ENCODE data around the gene TOLLIP.
A peak's percentile ranks its signal among the peaks of the same experiment; 100 is the strongest.
"Not testable (repeated sequence)": the region's sequence is repeated elsewhere in the genome, so short reads cannot be mapped to it uniquely, and the experiment has no call there.

TOLLIP gene

DNA sequence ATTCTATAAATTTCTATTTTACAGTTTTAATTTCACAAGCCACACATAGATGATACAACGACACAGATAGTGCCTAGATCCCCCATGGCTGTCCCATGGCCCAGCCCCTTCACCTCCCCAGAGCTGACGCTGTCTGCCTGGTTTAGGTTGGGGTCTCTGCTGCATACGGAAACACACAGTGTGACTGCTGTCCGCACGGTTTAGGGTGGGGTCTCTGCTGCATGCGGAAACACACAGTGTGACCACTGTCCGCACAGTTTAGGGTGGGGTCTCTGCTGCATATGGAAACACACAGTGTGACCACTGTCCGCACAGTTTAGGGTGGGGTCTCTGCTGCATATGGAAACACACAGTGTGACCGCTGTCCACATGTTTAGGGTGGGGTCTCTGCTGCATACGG lies 31.8 kb upstream of the TOLLIP start:
- H3K9ac ChIP-seq (ENCODE audit: low read depth, low read length); H3K27me3 ChIP-seq (ENCODE audit: control insufficient read depth, insufficient read depth, low read length): not testable (repeated sequence)

DNA sequence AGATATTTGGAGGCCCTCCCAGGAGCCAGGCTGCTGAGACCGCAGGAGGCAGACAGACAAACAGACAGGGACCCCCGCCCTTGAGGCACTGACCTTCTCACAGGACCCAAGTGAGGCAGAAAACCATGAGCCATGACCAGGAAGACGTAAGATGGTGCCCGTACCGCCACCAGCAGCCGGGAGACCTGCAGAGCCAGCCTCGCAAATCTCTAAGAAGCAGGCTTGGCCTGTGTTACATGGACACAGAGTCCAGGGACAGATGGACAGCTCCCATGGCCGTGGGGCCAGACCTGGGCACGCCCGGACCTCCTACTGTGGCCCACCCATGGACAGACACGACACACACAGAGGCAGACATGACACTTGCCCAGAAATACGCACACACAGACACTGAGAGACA lies 30.7 kb upstream of the TOLLIP start:
- no peak overlapping the region for H3K9ac ChIP-seq (ENCODE audit: low read depth, low read length)
- peaks cover 18% of the 10 kb centered on the region for H3K27me3 ChIP-seq (ENCODE audit: control insufficient read depth, insufficient read depth, low read length)
- no peaks in the 10 kb centered on the region for H3K36me3 ChIP-seq (ENCODE audit: control insufficient read depth, insufficient read depth, low read length)
- no peaks in the 10 kb centered on the region for H3K9me3 ChIP-seq (ENCODE audit: control insufficient read depth, insufficient read depth, low read length)
- no peaks in the 10 kb centered on the region for H3K4me1 ChIP-seq (ENCODE audit: control insufficient read depth, insufficient read depth, low read length)
- H3K4me3 ChIP-seq (ENCODE audit: low read depth, low read length), result no peak overlapping the region

More for the DNA sequence above, 31.8 kb upstream of the TOLLIP start:
- H3K4me3 ChIP-seq (ENCODE audit: low read depth, low read length); H3K4me1 ChIP-seq (ENCODE audit: control insufficient read depth, insufficient read depth, low read length); H3K9me3 ChIP-seq (ENCODE audit: control insufficient read depth, insufficient read depth, low read length); H3K36me3 ChIP-seq (ENCODE audit: control insufficient read depth, insufficient read depth, low read length): not testable (repeated sequence)

GRCh38 chr11:1339066-1339675 lies 29.7 kb upstream of the TOLLIP start:
- H3K4me3 ChIP-seq (ENCODE audit: low read depth, low read length), result no peak overlapping the region
- no peaks in the 10 kb centered on the region for H3K36me3 ChIP-seq (ENCODE audit: control insufficient read depth, insufficient read depth, low read length)
- no peaks in the 10 kb centered on the region for H3K9me3 ChIP-seq (ENCODE audit: control insufficient read depth, insufficient read depth, low read length)

GRCh38 chr11:1338201-1339065 lies 29.0 kb upstream of the TOLLIP start:
- no peaks in the 10 kb centered on the region for H3K36me3 ChIP-seq (ENCODE audit: control insufficient read depth, insufficient read depth, low read length)
- H3K27me3 ChIP-seq (ENCODE audit: control insufficient read depth, insufficient read depth, low read length), result peaks cover 21% of the 10 kb centered on the region
- no peak overlapping the region for H3K9ac ChIP-seq (ENCODE audit: low read depth, low read length)
- no peaks in the 10 kb centered on the region for H3K4me1 ChIP-seq (ENCODE audit: control insufficient read depth, insufficient read depth, low read length)
- H3K4me3 ChIP-seq (ENCODE audit: low read depth, low read length), result no peak overlapping the region
- no peaks in the 10 kb centered on the region for H3K9me3 ChIP-seq (ENCODE audit: control insufficient read depth, insufficient read depth, low read length)

More at GRCh38 chr11:1339066-1339675, 29.7 kb upstream of the TOLLIP start:
- Histone ChIP-seq H3K27me3 (ENCODE audit: control insufficient read depth, insufficient read depth, low read length) (peaks cover 21% of the 10 kb centered on the region), H3K9ac (ENCODE audit: low read depth, low read length) (no peak overlapping the region), H3K4me1 (ENCODE audit: control insufficient read depth, insufficient read depth, low read length) (no peaks in the 10 kb centered on the region)

GRCh38 chr11:1337647-1338007 lies 28.2 kb upstream of the TOLLIP start:
- H3K9me3 ChIP-seq (ENCODE audit: control insufficient read depth, insufficient read depth, low read length), result no peaks in the 10 kb centered on the region
- H3K4me1 ChIP-seq (ENCODE audit: control insufficient read depth, insufficient read depth, low read length), result no peaks in the 10 kb centered on the region
- peak overlapping the region; percentile 39 for H3K4me3 ChIP-seq (ENCODE audit: low read depth, low read length)
- no peaks in the 10 kb centered on the region for H3K36me3 ChIP-seq (ENCODE audit: control insufficient read depth, insufficient read depth, low read length)
- H3K9ac ChIP-seq (ENCODE audit: low read depth, low read length), result no peak overlapping the region
- peaks cover 21% of the 10 kb centered on the region for H3K27me3 ChIP-seq (ENCODE audit: control insufficient read depth, insufficient read depth, low read length)

DNA sequence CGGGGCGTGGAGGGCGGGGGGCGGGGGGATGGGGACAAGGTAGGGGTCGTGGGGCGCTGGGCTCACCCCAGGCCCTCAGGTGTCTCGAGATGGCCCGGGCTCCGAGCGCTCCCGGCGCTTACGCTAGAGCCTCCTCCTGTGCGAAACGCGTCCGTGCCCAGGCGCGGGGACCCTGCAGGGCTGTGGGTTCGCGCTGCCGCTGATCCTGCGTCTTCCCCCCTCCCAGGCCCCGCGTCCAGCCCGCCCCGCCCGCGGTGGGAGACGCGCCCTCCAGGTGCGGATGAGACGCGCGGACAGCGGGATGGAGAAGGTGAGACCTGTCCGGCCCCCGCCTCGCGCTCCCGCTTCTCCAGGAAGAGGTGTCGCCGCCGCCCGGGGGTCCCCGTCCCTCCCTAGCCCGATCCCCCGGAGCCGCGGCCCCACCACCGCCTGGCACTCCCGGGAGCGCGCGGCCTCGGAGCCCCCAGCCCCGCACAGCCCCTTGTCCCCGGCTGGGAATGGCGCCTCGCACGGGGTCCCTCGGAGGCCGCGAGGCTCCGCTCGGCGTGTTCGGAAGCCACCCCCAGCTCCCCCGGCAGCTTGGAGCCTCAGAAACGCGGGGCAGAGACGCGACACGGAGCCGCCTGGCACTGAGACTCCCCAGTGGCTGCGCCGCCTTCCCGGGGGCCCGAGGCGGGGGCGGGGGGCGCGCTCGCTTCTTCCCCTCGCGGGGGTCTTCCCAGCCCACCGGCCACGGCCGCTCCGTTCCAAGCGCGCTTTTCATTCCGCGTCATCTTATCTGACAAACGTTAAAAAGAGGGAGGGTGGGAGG lies 27.6 kb upstream of the TOLLIP start:
- Histone ChIP-seq H3K27me3 (ENCODE audit: control insufficient read depth, insufficient read depth, low read length) (peaks cover 21% of the 10 kb centered on the region), H3K4me1 (ENCODE audit: control insufficient read depth, insufficient read depth, low read length) (no peaks in the 10 kb centered on the region), H3K4me3 (ENCODE audit: low read depth, low read length) (peak overlapping the region; percentile 39), H3K9me3 (ENCODE audit: control insufficient read depth, insufficient read depth, low read length) (no peaks in the 10 kb centered on the region), H3K36me3 (ENCODE audit: control insufficient read depth, insufficient read depth, low read length) (no peaks in the 10 kb centered on the region), H3K9ac (ENCODE audit: low read depth, low read length) (no peak overlapping the region)

DNA sequence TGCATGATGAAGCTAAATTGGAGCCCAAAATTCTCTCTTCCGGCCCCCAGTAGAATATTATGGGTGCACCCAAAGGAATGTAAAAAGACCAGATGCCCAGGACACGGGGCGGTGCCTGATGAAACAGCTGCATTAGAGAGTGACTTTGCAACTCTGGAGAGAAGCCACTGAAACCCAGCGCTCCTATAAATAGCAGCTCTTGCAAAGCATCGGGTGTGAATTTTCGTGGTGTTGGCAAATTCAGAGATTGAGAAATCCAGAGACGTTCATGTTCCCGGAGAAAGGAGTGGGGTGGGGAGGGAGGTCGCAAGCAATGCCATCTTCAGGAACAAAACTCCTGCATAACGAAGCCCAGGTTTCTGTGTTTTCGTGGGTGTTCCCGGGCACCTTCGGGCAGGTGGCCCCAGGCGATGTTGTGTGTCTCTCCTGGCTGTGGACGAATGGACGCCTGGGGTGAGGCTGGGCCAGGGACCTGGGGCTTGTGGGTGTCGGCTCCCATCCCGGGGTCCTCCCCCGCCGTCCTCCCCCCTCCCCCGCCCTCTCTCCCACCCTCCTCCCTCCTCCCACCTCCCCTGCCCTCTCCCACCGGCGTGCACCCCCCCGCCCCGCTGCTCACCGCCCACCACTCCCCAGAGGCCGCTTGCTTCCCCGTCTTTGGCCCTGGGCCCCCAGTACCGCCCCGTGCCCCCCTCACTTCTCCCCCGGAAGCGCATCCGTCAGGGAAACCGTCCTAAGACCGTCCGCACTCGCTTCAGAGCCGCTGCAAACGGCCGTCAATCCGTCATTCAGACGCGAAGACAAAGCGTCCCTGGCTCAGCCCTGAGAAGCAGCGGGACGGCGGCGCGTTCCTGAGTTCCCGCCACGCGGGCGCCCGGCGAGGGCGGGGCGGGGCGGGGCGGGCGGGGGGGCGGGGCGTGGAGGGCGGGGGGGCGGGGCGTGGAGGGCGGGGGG lies 26.7 kb upstream of the TOLLIP start:
- no peaks in the 10 kb centered on the region for H3K4me1 ChIP-seq (ENCODE audit: control insufficient read depth, insufficient read depth, low read length)
- H3K4me3 ChIP-seq (ENCODE audit: low read depth, low read length), result peak overlapping the region; percentile 79
- H3K9ac ChIP-seq (ENCODE audit: low read depth, low read length), result no peak overlapping the region
- no peaks in the 10 kb centered on the region for H3K9me3 ChIP-seq (ENCODE audit: control insufficient read depth, insufficient read depth, low read length)
- H3K36me3 ChIP-seq (ENCODE audit: control insufficient read depth, insufficient read depth, low read length), result no peaks in the 10 kb centered on the region
- H3K27me3 ChIP-seq (ENCODE audit: control insufficient read depth, insufficient read depth, low read length), result peaks cover 21% of the 10 kb centered on the region

DNA sequence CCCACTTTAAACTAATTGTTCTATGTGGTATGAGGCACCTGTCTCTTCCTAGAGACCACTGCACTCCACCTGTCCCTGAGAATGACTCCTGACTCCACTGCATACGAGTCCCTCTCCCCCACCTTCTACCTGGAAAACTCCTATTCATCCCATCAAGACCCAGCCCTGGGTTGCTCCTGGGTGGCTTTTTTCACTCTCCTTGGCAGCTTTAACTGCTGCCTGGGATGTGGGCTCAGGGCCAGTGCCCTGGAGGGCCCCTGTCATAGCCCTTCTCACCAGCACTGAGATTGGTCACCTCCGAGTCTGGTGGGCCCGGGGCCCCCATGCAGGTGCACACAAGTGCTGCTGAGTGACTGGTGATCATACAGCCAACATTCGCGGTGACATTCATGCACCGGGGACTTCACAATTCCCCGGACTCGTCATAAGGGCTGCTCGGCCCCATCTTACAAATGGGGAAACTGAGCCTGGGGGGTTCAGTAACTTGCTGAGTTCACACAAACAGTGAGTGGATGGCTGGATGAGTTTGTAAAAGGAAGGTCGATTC lies 25.9 kb upstream of the TOLLIP start:
- Histone ChIP-seq H3K27me3 (ENCODE audit: control insufficient read depth, insufficient read depth, low read length) (peaks cover 21% of the 10 kb centered on the region), H3K9me3 (ENCODE audit: control insufficient read depth, insufficient read depth, low read length) (no peaks in the 10 kb centered on the region), H3K4me3 (ENCODE audit: low read depth, low read length) (peak overlapping the region; percentile 79), H3K4me1 (ENCODE audit: control insufficient read depth, insufficient read depth, low read length) (no peaks in the 10 kb centered on the region), H3K9ac (ENCODE audit: low read depth, low read length) (no peak overlapping the region), H3K36me3 (ENCODE audit: control insufficient read depth, insufficient read depth, low read length) (no peaks in the 10 kb centered on the region)

- no peak overlapping the region for H3K4me3 ChIP-seq (ENCODE audit: low read depth, low read length)
- H3K36me3 ChIP-seq (ENCODE audit: control insufficient read depth, insufficient read depth, low read length), result no peaks in the 10 kb centered on the region
- H3K4me1 ChIP-seq (ENCODE audit: control insufficient read depth, insufficient read depth, low read length), result no peaks in the 10 kb centered on the region
- H3K27me3 ChIP-seq (ENCODE audit: control insufficient read depth, insufficient read depth, low read length), result peaks cover 21% of the 10 kb centered on the region
- no peak overlapping the region for H3K9ac ChIP-seq (ENCODE audit: low read depth, low read length)
- H3K9me3 ChIP-seq (ENCODE audit: control insufficient read depth, insufficient read depth, low read length), result no peaks in the 10 kb centered on the region
Measured at GRCh38 chr11:1333860-1334259, 24.4 kb upstream of the TOLLIP start.

GRCh38 chr11:1333091-1333772 lies 23.8 kb upstream of the TOLLIP start:
- H3K36me3 ChIP-seq (ENCODE audit: control insufficient read depth, insufficient read depth, low read length), result no peaks in the 10 kb centered on the region
- H3K4me3 ChIP-seq (ENCODE audit: low read depth, low read length), result no peak overlapping the region
- H3K27me3 ChIP-seq (ENCODE audit: control insufficient read depth, insufficient read depth, low read length), result peaks cover 20% of the 10 kb centered on the region
- no peaks in the 10 kb centered on the region for H3K9me3 ChIP-seq (ENCODE audit: control insufficient read depth, insufficient read depth, low read length)
- no peak overlapping the region for H3K9ac ChIP-seq (ENCODE audit: low read depth, low read length)
- no peaks in the 10 kb centered on the region for H3K4me1 ChIP-seq (ENCODE audit: control insufficient read depth, insufficient read depth, low read length)

Data from iPS-15b (cell line).